GM19099 (cell line): ENCODE measurements around the gene TPSG1.

Source experiments
- POLR2A ChIP-seq: IDR thresholded peaks from 3 replicates; pipeline ENCODE4 v1.6.1; 2011; ENCODE audit warnings: low read depth; ENCODE audit not compliant: insufficient read length; ENCODE audit errors: extremely low read depth

TPSG1 gene

DNA sequence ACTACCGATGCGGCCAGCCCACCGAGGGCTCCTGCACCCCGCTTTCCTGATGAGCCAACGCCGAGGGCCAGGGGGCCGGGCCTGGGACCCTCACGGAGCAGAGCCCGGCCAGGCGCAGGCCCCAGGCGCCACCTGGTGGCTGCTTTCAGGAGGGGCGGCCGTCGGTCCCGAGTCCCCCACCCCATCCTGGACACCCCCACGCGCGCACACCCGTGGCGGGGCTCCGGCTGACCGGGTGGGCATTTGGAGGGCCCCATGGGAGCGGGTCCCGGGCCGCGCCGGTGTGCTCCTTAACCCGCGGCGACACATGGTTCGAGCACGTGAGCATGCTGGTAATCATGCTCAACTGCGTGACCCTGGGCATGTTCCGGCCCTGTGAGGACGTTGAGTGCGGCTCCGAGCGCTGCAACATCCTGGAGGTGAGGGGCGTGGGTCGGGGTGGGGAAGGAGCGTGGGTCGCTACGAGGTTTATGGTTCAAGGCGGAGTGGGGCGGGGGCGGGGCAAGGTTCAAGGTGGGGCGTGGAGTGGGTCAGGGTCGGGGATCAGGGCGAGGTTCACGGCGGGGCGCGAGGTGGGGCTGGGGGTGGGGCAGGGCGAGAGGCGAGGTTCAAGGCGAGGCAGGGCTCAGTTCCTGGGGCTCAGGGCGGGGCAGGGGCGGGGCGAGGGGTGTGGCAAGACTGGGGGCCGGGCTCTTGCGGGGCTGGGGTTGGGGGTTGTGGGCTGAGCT is 30.2 kb downstream of the TPSG1 start:
- no peak for TF ChIP-seq POLR2A

DNA sequence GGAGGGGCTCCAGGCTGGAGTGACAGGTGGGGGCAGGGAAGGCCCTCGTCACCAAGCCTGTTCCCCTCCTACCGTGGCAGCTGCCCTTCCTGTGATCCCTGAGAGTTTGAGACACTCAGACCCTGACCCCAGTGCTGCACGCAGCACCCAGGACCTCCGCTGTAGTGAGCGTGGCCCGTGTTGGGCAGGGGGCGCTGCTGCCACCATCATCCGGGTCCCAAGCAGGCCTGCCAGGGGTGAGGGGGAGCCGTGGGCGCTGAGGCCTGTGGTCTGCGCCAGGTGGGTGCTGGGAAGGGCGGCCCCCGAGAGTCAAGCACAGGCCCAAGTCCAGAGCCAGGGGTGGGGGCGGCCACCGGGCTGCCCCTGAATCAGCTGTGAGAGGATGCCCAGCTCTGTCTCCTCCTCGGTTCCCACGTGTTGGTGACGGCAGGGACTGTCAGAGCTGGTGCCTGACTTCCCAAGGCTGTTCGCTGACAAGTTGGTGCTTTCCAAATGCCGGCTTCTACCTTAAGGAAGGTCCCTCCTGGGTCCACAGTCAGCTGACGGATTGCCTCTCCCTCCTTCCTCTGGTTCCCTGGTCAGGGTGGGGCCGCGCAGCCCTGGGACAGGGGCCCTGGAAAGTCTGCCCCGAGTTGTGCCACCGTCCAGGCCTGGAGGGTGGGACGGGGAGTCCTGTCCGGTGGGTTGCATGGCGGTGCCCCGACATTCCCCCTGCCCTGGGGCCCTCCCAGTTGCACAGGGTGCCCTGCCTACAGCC is 31.1 kb downstream of the TPSG1 start:
- no peak for TF ChIP-seq POLR2A

DNA sequence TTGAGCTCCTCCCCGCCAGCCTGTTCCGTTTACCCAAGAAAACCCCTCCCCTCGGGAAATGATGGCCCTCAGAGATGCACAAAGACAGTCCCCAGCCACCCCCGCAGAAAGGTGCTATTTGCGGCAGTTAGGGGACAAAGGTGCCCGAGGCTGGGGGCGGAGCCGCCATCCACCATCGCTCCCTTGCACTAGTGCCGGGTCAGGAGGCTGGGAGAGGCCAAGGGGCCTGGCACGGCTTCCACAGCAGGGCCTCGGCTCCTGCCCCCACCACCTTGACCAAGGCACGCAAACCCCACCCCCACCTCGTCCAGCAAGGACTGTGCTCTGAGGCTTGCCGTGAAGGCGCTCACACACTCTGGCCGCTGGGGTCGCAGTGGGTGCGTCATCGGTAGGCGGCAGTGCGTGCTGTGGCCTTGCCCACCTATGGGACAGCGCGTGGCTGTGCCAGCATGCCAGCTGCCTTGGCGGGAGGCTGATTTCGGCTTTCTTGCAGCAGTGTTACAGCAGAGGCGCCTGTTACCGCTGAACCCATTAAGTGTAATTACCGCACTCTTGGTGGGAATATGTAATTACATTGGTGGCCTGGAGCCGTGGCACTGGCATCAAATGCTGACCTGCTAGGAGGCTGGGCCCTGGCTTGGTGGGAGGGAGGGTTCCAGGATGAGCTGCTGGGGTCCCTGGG is 31.8 kb downstream of the TPSG1 start:
- TF ChIP-seq POLR2A: no peak

DNA sequence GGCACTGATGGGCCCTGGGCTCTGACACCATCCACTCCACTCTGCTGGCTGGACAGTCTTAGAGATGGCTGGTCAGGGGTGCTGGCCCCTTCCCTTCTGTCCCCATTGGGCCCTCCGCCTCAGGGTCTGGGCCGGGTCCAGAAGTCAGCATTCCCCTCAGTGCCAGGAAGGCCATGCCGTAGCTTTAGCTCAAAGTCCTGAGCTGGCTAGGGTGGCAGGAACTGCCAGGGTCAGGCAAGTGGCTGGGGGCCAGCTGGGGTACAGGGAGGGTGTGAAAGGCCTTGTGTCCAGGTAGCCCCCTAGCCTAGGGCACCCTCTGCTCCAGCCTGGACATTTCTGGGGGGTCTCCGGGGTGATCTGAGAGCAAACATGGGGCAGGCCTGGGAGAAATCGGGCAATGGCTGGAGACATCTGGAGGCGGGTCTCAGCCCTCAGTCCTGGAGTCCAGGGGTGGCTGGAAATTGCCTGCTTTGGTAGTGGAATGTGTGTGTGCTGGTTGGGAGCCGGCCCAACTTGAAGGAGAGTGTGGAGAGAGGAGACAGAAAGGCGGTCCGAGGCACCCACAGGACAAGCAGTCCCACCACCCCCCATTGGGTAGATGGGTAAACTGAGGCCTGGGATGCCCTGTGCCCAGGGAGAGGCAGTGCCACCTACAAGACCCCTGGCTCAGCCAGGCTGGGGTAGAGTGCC is 32.5 kb downstream of the TPSG1 start:
- no peak for TF ChIP-seq POLR2A

DNA sequence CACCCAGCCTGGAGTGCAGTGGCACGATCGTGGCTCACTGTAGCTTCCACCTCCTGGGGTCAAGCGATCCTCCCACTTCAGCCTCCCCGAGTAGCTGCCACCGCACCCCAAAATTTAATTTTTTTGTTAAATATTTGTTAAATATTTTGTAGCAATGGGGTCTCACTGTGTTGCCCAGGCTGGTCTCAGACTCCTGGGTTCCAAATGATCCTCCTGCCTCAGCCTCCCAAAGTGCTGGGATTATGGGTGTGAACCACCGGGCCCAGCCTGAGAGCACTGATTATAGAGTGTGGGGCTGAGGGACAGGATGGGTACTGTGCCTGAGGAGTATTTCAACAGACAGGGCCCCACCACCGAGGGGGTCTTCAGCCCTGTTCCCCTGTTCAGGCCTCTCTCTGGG is 35.6 kb downstream of the TPSG1 start:
- no peak for TF ChIP-seq POLR2A

DNA sequence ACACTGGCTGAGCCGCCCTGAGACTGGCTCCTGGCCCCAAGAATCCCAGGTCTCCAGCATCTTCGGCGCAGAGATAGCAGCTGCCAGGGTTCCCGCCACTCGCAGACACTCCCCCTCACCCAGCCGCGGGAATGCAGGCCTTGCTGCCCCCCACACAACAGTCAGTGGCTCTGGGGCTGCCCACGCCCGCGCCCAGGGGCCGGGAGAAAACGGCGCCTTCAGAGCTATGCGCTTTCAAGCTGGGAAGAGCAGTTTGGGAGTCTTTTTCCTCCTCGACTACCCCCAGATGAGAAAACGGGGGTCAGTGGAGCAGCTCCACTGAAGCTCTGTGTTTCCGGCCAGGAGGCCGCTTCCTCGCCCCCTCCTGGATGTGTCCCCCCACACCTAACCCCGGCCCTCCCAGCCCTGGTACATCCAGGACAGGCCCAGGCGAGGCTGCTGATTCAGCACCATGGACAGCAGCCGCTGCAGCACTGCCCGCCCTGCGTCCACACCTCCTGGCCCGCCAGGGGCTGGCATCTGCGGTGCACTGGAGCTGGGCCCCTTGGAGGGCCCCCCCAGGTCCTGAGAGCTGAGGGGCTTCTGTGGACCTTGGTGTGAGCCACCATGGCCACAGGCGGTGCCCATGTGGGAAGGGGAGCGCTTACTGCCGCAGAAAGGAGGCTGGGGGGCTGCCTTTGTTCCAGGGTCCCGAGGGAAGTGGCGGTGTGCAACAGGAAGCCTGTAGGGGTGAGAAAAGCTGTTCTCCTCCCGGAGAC is 36.5 kb downstream of the TPSG1 start:
- no peak for TF ChIP-seq POLR2A

DNA sequence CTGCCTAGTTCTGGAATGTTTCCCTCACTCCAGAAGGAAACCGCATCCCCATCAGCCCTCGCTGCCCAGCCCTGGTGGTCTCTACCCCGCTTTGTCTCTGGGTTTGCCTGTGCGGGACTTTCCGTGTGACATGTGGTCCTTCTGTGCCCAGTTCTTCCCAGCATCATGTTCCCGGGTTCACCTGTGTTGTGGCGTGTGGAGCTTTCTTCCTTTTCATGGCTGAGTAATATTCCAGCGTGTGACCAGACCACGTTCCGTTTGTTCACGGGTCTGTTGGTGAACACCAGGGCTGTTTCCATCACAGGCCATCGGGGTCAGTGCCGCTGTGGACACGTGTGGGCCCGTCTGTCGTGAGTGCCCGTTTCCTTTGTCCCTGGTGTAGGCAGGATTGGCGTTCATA is 40.1 kb downstream of the TPSG1 start:
- TF ChIP-seq POLR2A: no peak

DNA sequence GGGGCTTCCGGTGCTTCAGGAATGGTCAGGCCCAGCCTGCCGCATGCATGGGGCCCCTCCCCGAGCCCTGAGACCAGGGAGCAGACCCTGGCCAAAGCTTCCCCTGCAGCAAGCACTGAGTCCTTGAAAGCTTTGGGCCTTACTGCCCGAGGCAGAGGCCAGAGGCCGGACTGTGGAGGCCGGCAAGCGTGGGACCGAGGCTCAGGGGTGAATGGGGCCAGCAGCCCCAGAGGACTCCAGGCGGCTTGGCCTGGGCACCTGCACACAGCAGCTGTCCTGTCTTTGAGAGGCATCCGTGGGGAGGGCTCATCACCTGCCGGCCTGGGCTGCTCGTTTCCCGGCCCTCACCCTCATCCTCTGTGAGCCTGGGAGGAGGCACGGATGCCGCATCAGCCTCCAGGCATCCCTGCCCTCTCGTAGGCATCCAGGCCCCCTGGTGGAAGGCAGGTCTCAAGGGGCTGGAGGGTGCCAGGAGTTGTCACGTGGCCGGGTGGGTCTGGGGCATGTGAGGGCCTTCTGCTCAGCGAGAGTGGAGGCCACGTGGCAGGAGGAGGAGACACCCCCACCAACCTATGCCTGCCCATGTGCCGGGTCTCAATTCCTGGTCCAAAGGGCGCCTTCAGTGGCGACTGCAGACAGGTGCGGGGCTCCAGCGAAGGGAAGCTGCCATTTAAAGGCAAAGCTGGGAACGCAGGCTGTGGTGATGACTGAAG is 40.8 kb downstream of the TPSG1 start:
- no peak for TF ChIP-seq POLR2A

DNA sequence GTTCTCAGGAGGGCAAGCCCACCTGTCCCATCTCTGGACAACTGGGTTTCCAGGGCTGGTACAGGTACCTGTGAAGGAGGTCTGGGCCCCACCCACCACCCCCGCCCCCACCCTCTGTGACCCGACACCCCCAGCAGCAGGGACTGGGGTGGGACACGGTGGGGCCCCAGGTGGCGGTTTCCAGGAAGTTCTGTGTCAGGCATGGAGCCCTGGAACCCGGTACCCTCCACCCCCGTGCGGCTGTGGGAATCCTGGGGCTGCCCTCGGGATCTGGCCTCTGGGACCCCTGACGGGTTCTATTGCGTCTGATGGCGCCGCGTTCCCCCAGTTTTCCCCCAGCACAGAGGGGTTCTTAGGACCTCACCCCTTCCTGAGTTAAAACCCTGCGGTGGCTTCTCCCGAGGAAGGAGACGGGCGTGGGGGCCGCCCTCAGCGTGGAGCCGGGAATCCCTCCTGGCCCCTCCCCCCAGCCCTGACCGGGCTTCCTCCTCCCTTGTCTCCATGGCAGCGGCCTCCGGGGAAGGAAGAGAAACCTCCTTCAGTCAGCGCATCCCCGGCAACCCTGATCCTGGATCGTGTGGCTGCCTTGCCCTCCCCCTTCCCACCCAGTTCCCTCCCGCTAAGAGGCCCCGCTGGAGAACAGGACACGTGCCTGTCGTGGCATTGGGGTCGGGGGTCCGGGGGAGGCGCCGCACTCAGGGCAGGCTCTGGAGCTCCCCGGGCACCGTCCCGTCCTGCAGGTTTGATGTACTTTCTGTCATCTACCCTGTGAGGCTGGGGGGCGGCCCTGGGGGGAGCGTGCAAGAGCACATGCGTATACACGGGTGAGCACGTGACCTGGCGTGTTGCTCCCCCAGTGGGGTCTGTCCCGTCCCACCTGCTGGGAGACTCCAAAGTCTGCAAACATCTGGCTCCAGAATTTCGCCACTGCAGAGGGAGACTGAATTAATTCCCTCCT is 41.8 kb downstream of the TPSG1 start:
- no peak for TF ChIP-seq POLR2A

DNA sequence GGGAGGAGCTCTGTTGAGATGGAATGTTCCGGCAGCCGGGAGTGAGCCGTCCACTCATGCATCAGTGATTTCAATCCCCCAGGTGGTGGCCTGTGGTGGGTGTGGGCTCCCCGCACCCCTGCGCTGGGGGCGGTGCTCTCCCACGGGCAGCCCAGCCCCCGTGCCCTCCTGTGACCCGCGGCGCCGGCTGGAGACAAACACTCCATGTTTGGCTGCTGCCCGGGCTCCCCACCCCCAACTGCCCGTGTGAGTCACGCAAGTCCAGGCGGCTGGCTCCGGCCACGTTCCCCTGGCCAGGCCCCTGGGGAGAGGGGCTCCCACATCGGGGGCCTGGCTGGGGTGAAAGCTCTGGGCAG is 42.8 kb downstream of the TPSG1 start:
- TF ChIP-seq POLR2A: no peak

DNA sequence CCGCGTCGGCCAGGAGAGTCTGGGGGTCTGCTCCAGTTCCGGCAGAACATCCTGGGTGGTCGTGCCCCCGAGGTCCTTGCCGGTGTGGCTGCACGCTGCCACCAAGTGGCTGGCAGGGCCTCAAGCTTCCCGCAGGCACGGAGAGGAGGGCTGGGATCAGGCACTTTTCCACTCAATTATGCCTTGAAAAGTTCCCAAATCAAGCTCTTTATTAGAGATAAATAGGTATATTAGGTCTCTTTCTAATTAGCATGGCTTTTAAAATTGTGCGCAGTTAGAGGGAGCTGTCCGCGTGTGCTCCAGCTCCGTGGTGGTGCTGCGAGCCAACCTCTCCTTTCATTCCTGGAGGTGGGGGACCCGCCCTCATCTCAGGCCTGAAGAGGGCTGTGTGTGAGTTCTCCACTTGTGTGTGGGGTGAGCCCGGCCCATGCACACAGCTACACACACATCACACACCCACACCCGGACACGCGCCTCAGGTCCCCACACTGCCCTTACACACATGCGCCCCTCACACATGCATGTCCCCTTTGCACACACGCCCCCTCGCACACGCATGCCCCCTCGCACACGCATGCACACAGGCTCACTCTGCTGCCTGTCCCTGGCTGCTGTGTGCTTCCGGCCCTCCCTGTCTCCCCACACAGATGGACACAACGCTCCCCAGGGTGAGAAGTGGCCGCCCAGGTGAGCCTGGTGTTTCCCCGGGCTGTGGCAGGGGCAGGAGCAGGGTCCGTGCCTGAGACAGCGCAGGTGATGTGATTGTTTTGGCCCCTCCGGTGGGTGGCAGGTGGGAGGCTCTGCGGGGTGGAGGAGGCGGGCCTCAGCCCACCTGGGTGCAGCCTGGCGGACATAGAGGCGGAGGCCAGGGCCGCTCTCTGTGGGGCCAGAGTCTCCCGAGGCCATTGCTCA is 43.4 kb downstream of the TPSG1 start:
- no peak for TF ChIP-seq POLR2A

DNA sequence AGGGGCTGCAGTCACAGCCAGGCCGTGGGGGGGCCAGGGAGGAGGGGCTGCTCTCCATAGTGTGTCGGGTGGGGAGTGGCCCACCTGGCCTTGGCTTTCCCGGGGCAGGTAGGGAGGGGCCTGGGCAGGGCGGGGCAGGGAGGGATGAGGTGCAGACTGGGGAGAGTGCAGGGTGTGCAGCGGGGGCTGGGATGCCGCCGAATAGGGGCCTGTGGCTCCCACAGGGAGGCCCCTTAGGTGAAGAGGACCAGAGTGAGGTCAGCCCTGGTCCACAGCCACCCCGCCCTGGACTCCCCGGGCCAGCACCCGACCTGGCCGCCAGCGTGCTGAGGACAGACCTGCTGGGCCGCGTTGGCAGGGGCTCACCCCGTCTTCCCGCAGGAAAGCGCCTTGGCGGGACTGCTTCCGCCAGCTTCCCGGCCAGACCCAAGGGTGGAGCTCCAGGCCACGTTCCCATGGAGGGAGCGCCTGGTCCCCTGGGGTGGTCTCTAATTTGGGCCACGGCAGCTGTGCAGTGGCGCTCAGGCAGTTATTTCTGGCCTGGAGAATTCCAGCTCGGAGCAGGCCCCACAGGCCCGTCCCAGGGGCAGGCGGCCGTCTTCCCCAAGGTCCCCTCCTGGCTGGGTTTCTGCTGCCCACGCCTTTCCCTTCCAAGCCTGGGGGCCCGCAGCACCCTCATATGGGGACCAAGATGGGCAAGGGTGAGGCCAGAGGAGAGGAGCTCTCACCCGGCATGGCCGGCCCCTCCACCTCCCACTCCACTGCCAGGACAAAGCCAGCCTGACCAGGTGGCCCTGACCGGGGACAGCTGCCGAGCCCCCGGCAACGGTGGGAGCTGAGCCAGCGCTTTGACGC is 44.3 kb downstream of the TPSG1 start:
- no peak for TF ChIP-seq POLR2A
